K562 treated with DMSO at 1 percent for 12 hours (cell line): Measurements from ENCODE around the gene SCAMP5. TPM values are rescaled to one million over a fixed set of nuclear protein-coding genes. Genes with fewer than 3 reads are reported as not detected.

Experiments used
- total RNA-seq: library from RNA; unstranded; fragments of 300-600 nt; gene quantifications from 2 replicates; pipeline ENCODE4 v1.2.3, GENCODE V29; 2022; ENCODE audit not compliant: insufficient read depth

The SCAMP5 gene, protein sequence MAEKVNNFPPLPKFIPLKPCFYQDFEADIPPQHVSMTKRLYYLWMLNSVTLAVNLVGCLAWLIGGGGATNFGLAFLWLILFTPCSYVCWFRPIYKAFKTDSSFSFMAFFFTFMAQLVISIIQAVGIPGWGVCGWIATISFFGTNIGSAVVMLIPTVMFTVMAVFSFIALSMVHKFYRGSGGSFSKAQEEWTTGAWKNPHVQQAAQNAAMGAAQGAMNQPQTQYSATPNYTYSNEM
- total RNA-seq, result 0.38 TPM in 1 of 2 replicates, not detected in the other

DNA sequence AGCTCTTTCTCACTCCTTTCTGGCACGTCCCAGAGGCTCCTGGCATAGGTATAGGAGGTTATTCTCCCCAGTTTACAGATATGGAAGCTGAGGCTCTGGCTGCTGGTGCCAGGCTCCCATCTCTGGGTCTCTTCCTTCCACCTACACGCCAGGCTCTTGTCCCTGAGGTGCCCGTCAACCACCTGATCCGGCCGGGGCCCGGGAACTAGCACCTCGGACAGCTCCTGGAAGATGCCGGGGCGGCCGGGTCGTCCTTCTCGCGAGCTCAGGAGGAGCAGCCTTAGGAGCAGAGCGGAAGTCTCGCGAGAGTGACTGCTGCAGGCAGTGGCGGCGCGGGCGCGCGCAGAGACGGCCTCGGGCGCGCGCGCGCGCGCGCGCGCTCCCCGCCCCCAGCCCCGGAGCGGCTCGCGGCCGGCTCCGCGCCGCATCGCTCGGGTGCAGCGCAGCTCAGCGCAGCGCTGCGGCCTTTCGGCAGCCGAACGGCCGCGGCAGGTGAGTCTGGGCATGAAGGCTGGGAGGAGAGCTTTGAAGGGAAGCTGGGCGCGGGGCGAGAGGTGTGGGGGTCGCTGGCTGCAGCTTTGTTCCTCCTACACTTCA, at the start of gene SCAMP5:
Gene SCAMP5 (plus strand): TSS at position 382 of the 597 bp plus-strand sequence. CDS start 16,277 bp downstream, outside the sequence.

DNA sequence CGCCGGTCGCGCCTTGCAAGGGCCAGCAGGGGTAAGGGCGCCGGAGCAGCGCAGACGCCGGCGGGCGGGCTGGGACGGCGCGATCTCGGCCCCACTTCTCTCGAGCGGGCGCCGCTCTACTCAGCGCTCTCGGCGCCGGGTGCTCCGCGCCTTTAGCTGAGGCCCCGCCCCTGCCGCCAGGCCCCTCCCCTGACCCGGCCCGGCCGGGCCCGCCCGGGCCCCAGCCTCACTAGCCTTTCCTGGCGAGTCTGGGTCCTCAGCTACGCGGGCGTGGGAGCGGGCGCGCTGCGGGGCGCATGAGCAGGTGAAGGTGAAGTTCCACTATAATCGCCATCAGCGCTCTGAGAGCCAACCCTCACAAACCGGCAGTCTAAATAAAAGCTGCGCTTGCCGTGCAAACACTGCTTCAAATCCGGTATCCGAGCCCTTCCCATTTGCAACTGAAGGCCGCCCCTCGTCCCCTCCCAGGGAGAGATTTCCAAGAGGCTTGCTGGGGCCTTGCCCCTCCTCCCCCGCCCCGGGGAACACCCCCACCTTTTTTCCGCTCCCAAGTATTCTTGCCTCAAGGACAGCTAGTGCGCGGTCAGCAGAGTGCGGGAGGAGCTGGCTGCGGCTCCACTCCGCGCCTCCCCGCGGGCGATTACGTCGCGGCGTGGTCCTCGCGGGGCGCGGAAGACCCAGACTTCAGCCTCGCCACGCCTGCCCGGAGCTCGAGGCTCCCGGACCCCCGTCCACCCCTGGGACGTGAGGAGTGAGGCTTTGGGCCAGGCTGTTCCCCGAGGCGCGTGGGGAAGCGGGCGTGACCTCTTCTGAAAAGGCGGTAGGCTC, 38.5 kb upstream of the SCAMP5 start, which contains the start of gene RPP25:
Gene RPP25 (minus strand): TSS at position 125 of the 828 bp plus-strand sequence. CDS start 189 bp downstream, outside the sequence.

DNA sequence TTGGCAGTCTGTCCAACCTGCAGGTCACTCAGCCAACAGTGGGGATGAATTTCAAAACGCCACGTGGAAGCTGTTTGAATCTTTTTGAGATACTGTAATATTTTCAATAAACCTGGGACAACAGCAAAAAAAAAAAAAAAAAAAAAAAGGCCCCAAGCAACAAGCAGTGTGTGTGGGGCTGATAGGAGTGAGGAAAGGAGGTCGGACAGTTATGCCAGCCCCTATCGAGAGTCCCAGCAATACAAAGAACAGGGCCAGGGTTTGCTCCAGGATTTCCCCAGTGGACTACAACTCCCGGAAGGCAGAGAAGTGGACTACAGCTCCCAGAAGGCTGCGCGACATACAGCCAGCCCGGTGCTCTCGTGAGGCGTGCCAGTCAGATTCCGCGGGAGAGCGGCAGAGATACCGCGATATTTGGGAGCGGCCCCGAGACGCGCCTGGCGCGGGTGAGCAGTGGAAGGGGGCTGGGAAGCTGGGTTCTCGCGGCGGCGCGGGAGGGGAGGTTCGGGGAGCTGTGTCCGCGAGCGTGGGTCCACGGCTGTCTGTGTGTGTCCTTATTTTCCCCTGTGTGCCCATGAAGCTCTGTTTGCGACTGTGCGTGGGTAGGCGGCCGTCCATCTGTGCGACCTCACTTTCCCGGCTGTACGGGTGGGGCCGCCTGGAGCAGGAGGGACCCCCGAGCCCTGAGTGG, 28.0 kb downstream of the SCAMP5 start, which contains the start of gene PPCDC:
Gene PPCDC (plus strand): TSS at position 410 of the 691 bp plus-strand sequence. CDS start 4,729 bp downstream, outside the sequence.

Other genes with a start within 250 kb of the SCAMP5 start
- gene CYP1A2, start 246.7 kb upstream of the SCAMP5 start, total RNA-seq, result not detected in 2 replicates
- gene CSK, start 213.5 kb upstream of the SCAMP5 start, total RNA-seq, result 51.2 and 67.2 TPM in 2 replicates
- gene LMAN1L, start 182.7 kb upstream of the SCAMP5 start, total RNA-seq, result not detected in 2 replicates
- not detected in 2 replicates for gene CPLX3, start 168.9 kb upstream of the SCAMP5 start, total RNA-seq
- gene ULK3, start 152.4 kb upstream of the SCAMP5 start, total RNA-seq, result 31.8 and 49.5 TPM in 2 replicates
- gene SCAMP2, start 122.2 kb upstream of the SCAMP5 start, total RNA-seq, result 48.7 and 76.7 TPM in 2 replicates
- 13.0 and 24.7 TPM in 2 replicates for gene MPI, start 105.5 kb upstream of the SCAMP5 start, total RNA-seq
- gene FAM219B, start 88.7 kb upstream of the SCAMP5 start, total RNA-seq, result 8.9 and 36.7 TPM in 2 replicates
- gene COX5A, start 57.5 kb upstream of the SCAMP5 start, total RNA-seq, result 399 and 494 TPM in 2 replicates
- gene RPP25, start 38.8 kb upstream of the SCAMP5 start, total RNA-seq, result 25.0 and 28.0 TPM in 2 replicates
- gene PPCDC, start 28.0 kb downstream of the SCAMP5 start, total RNA-seq, result 13.2 and 17.0 TPM in 2 replicates
- gene C15orf39, start 206.3 kb downstream of the SCAMP5 start, total RNA-seq, result 24.8 and 45.2 TPM in 2 replicates